Activated CD8-positive, alpha-beta memory T cell treated with anti-CD3 and anti-CD28 coated beads, Interleukin-2, amount 50 U/mL, for 48 hours (primary cell): Measurements from ENCODE around the gene DGKB.

Experiments used
- DNase-seq: peaks from one replicate; pipeline ENCODE4 v3.0.0-alpha.2; 2020

DGKB gene

GRCh38 chr7:14817829-14818614 lies 84.5 kb downstream of the DGKB start:
- DNase-seq, result no peak

DNA sequence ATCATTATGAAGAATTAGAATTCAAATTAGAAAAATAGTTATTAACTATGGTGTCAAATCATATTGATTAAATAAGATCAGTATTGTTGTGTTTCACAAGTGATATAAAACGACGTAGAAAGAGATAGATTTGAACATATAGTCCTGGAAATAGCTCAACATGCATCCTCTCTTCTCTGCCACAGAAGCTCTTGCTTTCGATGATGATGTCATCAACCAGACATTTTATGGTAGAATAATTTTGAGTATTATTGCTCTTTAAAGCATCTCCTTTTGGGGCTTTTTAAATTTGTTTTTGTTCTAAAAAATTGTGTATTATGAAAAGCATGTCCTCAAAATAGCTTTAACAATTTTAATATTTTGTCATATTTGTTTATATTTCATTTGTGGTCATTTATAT lies 95.0 kb downstream of the DGKB start:
- no peak for DNase-seq

DNA sequence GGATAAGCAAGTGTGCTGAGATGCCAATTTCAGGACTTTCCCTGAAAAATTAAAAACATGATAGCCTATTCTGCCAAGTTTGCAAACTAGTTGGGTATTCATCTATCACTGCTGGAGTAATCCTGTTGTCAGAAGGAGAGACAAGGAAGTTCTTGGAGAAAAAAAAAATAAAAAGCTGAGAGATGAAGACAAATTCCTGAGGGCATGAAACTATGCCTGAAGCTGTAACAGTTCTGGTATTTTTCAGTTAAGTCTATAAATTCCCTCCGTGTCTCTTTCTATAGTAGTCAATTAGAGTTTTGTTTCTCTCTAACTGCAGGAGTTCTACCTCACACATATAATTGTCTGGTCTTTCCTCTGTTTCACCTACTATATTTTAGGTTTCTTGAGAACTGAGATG lies 95.7 kb downstream of the DGKB start:
- DNase-seq, result no peak

GRCh38 chr7:14805105-14805719 lies 97.3 kb downstream of the DGKB start:
- no peak for DNase-seq

GRCh38 chr7:14800664-14801063 lies 101.9 kb downstream of the DGKB start:
- no peak for DNase-seq

DNA sequence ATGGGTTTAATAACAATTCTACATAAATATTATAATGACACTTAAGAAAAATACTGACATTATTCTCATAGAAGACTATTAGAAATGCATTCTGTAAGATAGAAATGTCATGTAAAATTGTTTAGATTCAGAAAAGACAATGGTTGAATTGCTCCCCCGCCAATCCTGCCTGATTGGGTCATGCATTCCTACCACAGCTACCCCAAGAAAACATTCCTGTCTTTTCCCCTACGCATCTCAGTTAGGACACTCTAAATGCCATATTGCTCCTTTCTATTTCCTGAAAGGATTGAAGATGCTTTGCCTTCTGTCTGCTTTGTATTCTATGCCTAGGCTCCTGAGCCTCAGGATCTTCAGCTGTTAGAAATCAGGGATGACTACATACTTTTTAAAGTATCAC lies 109.4 kb downstream of the DGKB start:
- no peak for DNase-seq

- no peak for DNase-seq
Observed at GRCh38 chr7:14787551-14787950, 115.0 kb downstream of the DGKB start.

DNA sequence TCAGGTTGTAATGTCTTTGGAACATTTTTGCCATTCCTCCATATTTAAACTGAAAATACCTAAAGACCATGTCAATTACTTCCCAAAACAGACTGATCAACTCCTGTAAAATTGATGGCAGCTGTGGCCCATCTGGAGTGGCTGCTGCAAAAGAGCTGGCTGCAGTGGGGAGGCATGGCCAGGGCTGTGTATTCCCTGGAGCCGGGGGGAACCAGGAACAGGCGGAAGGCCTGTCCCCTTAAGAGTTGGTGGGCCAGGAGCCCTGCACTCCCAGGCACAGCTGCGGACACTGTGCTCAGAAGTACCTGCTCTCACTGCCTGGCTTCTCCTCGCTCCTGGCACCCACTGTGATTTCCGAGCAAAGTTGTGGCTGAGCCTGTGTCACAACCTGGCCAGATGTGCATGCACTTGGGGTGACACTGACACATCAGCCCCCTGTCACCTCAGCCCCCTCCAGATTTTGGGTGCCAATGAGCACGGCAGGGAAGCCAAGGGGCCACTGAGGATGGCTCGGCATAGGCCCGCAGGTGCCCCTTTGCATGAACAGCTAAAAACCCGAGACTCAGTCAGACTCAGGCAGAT lies 116.1 kb downstream of the DGKB start:
- no peak for DNase-seq

- no peak for DNase-seq
Observed at GRCh38 chr7:14777806-14778205, 124.7 kb downstream of the DGKB start.

DNA sequence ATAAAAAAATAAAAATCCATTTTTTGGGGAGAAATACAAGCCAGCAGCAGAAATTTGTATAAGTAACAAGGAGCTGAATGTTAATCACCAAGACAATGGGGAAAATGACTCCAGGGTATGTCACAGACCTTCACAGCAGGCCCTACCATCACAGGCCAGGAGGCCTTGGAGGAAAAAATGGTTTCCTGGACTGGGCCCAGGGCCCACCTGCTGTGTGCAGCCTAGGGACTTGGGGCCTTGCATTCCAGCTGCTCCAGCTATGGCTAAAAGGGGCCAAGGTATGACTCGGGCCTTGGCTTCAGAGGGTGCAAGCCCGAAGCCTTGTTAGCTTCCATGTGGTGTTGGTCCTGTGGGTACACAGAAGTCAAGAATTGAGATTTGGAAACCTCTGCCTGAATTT lies 126.3 kb downstream of the DGKB start:
- DNase-seq, result no peak

GRCh38 chr7:14773729-14774271 lies 128.8 kb downstream of the DGKB start:
- DNase-seq, result no peak

DNA sequence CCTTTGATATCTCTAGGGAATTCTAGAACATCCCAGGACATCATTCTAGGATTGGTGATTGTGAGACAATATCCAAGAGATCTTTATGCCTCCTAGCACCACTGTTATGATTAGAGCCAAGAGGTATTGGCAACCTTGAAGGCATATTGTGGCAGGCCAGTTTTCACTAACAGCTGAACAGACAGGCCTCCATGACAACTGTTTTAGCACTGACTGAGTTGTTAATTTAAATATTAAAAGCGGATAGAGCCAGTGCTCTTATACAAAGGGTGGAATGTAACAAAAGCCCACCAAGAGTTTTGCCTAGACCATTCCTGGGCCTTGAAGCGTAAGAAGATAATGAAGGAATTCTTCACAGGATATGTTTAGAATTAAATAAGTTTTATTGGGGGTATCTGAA lies 131.9 kb downstream of the DGKB start:
- DNase-seq, result no peak

GRCh38 chr7:14769261-14769660 lies 133.3 kb downstream of the DGKB start:
- DNase-seq, result no peak

DNA sequence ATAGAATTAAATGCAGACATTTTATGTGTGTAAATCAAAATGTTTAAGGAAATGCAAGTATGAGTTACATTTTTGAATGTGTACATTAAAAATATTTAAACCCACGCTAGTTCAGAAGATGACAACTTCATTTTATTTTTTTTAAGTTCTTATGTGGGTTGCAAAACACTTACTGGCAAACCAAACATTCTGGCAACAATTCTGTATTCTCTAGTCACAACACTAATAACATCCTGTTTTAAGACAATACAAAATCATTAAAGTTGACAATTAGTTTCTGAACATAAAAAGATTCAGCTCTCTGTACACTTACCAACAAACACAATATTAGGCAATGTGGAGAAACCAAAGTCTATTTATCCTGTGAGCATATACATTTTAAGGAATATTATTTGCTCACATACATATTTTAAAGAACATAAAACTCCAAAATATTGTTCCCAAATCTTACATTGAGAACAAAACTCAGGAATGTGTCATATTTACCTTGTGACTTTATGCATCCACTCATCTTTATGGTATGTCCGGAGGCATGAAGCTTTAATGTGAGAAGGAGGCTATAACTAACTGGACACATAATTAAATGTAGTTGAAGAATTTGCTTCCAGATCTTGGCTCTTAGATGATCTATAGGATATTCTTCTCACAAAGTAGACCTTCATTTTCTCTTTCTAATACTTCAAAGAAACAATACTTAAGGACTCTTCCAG lies 134.7 kb downstream of the DGKB start:
- no peak for DNase-seq

DNA sequence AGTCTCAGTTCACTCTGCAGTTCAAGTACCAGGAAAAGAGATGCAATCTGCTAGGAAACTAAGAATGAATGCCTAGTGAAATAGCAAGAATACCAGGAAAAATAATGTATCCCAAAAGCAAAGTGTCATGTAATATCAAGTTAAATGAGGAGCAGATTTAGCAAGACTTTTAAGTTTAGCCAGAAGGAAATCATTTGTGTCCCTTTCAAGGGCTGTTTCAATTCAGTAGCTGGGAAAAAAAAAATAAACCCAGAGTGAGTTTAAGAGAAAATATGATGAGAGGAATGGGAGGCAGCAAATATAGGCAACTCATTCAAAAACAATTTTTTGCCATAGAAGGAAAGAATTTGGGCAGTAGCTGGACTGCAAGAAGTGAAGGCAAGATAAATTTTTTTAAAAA lies 135.8 kb downstream of the DGKB start:
- no peak for DNase-seq

DNA sequence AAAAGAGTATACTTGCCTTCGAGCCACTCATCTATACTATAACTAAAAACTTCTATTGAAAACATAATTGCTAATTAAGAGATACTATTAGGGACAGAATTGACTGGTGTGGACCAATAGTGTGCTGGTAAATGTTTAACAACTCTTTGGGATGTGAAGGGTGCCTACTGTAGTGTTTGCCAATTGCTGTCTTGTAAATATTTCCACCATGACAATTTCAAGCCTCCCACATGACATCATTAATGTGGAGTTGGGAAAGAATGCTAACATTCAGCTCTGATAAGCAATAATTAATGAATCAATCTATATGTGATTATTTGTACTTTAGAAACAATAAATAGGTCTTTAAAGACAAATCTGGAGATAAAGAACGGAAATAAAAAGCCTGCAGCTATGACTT lies 136.8 kb downstream of the DGKB start:
- no peak for DNase-seq

DNA sequence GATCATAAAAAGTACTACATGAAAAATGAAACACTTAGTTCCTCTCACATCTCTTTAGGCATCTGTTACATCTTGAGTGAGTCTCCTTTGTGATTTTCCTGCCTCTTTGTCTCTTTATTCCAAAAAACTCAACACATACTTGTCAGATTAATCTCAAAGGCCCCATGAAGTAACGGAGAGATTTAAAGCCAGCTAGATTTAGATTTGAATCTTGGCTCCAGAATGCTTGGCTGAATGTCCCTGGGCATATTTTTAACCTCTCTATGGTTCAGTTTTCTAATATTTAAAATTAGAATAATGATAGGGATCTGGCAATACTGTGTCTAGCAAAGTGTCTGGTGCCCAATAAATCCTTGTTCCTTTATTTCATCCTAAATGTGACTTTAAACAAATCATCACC lies 140.0 kb downstream of the DGKB start:
- no peak for DNase-seq

GRCh38 chr7:14761510-14762296 lies 140.8 kb downstream of the DGKB start:
- DNase-seq, result no peak

GRCh38 chr7:14760730-14761478 lies 141.6 kb downstream of the DGKB start:
- no peak for DNase-seq

GRCh38 chr7:14759785-14760184 lies 142.8 kb downstream of the DGKB start:
- DNase-seq, result no peak

DNA sequence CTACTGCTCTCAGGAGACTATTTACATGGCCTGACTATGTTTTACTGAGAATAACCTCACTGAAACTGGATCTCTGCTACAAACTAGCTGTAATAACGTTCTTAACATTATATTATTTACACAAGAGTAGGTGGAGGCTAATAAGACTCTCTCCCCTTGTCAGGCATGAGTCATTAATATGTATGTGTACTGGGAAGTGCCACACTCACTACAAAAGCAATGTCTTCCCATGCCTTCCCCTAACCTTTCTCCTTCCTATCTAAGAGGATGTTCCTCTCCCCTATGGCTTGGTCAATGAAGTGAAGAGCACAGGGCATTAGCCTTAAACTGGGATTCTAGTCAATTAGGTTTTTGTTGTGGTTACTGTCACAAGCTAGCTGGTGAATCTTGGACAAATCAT lies 147.9 kb downstream of the DGKB start:
- no peak for DNase-seq

- no peak for DNase-seq
Observed at GRCh38 chr7:14752301-14752700, 150.2 kb downstream of the DGKB start.
